Measurements from ENCODE around the gene DENND1C.

- TF ChIP-seq, protein P1, sequence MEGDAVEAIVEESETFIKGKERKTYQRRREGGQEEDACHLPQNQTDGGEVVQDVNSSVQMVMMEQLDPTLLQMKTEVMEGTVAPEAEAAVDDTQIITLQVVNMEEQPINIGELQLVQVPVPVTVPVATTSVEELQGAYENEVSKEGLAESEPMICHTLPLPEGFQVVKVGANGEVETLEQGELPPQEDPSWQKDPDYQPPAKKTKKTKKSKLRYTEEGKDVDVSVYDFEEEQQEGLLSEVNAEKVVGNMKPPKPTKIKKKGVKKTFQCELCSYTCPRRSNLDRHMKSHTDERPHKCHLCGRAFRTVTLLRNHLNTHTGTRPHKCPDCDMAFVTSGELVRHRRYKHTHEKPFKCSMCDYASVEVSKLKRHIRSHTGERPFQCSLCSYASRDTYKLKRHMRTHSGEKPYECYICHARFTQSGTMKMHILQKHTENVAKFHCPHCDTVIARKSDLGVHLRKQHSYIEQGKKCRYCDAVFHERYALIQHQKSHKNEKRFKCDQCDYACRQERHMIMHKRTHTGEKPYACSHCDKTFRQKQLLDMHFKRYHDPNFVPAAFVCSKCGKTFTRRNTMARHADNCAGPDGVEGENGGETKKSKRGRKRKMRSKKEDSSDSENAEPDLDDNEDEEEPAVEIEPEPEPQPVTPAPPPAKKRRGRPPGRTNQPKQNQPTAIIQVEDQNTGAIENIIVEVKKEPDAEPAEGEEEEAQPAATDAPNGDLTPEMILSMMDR (IDR thresholded peaks at IDR 0.05) = no peak
- no peak for TF ChIP-seq EP300 (IDR thresholded peaks at IDR 0.05)
Observed at GRCh38 chr19:6527893-6528543, 46.4 kb upstream of the DENND1C start.

Data from ovary (tissue), 3 donors.